Measurements from ENCODE around the gene PGM5.

PGM5 gene

DNA sequence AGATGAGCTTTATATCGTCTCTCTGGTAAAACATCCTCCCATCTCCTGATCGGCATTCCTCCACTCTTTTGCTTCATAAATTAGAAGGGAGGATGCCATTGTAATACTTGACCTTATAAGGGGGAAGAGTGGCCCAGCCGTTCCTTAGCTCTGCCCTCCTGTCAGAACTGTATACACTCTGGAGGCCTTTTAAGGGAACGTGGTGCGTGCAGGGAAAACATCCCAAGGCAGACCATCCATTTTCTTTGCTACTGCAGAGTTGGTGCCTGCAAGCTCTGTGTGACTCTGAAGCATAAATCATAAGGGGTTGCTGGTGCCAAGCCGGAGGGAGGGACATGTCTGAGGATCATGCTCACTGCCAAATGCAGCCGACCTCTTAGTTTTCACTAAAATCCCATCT is 90.4 kb downstream of the PGM5 start:
- H3K4me3 ChIP-seq (ENCODE audit: low read depth, low read length): no peak overlapping the region
- TF ChIP-seq MYC (IDR thresholded peaks at IDR 0.05; ENCODE audit: low read depth, low read length): no peak
- no peak for TF ChIP-seq POLR2A (IDR thresholded peaks at IDR 0.05; ENCODE audit: extremely low read depth, insufficient read length)
- DNase-seq (ENCODE audit: low read depth): no peak

GRCh38 chr9:68447611-68448010 is 91.2 kb downstream of the PGM5 start:
- TF ChIP-seq, protein P1, sequence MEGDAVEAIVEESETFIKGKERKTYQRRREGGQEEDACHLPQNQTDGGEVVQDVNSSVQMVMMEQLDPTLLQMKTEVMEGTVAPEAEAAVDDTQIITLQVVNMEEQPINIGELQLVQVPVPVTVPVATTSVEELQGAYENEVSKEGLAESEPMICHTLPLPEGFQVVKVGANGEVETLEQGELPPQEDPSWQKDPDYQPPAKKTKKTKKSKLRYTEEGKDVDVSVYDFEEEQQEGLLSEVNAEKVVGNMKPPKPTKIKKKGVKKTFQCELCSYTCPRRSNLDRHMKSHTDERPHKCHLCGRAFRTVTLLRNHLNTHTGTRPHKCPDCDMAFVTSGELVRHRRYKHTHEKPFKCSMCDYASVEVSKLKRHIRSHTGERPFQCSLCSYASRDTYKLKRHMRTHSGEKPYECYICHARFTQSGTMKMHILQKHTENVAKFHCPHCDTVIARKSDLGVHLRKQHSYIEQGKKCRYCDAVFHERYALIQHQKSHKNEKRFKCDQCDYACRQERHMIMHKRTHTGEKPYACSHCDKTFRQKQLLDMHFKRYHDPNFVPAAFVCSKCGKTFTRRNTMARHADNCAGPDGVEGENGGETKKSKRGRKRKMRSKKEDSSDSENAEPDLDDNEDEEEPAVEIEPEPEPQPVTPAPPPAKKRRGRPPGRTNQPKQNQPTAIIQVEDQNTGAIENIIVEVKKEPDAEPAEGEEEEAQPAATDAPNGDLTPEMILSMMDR (IDR thresholded peaks at IDR 0.05; ENCODE audit: low read depth, low read length): no peak
- no peak for TF ChIP-seq POLR2A (IDR thresholded peaks at IDR 0.05; ENCODE audit: extremely low read depth, insufficient read length)
- no peak for TF ChIP-seq MYC (IDR thresholded peaks at IDR 0.05; ENCODE audit: low read depth, low read length)
- TF ChIP-seq, protein P2, sequence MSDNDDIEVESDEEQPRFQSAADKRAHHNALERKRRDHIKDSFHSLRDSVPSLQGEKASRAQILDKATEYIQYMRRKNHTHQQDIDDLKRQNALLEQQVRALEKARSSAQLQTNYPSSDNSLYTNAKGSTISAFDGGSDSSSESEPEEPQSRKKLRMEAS (IDR thresholded peaks at IDR 0.05; ENCODE audit: low read depth, low read length): no peak
- no peak for DNase-seq (ENCODE audit: low read depth)
- H3K4me3 ChIP-seq (ENCODE audit: low read depth, low read length): no peak overlapping the region

GRCh38 chr9:68454579-68455334 is 98.3 kb downstream of the PGM5 start:
- TF ChIP-seq MYC (IDR thresholded peaks at IDR 0.05; ENCODE audit: low read depth, low read length) (no peak), POLR2A (IDR thresholded peaks at IDR 0.05; ENCODE audit: extremely low read depth, insufficient read length) (no peak)
- TF ChIP-seq, protein P2 (IDR thresholded peaks at IDR 0.05; ENCODE audit: low read depth, low read length): no peak
- TF ChIP-seq, protein P1 (IDR thresholded peaks at IDR 0.05; ENCODE audit: low read depth, low read length): no peak
- DNase-seq (ENCODE audit: low read depth): no peak
- H3K4me3 ChIP-seq (ENCODE audit: low read depth, low read length): no peak overlapping the region

GRCh38 chr9:68455451-68455850 is 99.0 kb downstream of the PGM5 start:
- TF ChIP-seq, protein P2 (IDR thresholded peaks at IDR 0.05; ENCODE audit: low read depth, low read length): no peak
- no peak for TF ChIP-seq POLR2A (IDR thresholded peaks at IDR 0.05; ENCODE audit: extremely low read depth, insufficient read length)
- no peak for TF ChIP-seq MYC (IDR thresholded peaks at IDR 0.05; ENCODE audit: low read depth, low read length)
- TF ChIP-seq, protein P1 (IDR thresholded peaks at IDR 0.05; ENCODE audit: low read depth, low read length): no peak
- no peak overlapping the region for H3K4me3 ChIP-seq (ENCODE audit: low read depth, low read length)
- no peak for DNase-seq (ENCODE audit: low read depth)

DNA sequence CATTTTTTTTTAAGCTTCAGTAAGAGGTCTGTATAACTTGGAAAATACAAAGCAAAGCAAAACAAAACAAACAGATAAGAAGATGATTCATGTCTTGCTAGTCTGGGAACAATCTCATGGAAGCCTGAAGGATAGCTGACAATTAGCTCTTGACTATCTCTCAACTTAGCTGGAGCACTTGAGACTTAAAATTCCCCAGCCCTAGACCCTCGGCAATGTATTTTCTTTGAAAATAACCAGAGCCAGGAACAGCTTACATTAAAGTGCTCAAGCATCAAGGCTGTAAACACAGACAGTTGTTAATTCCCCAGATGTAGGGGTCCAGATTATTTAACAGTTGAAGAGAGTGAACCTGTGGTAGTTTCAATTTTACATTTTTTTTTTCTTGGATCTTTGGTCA is 101.4 kb downstream of the PGM5 start:
- no peak overlapping the region for H3K4me3 ChIP-seq (ENCODE audit: low read depth, low read length)
- TF ChIP-seq POLR2A (IDR thresholded peaks at IDR 0.05; ENCODE audit: extremely low read depth, insufficient read length) (no peak), MYC (IDR thresholded peaks at IDR 0.05; ENCODE audit: low read depth, low read length) (no peak)
- TF ChIP-seq, protein P1 (IDR thresholded peaks at IDR 0.05; ENCODE audit: low read depth, low read length): no peak
- TF ChIP-seq, protein P2 (IDR thresholded peaks at IDR 0.05; ENCODE audit: low read depth, low read length): no peak
- DNase-seq (ENCODE audit: low read depth): no peak

- H3K4me3 ChIP-seq (ENCODE audit: low read depth, low read length): no peak overlapping the region
- no peak for DNase-seq (ENCODE audit: low read depth)
- TF ChIP-seq, protein P2 (IDR thresholded peaks at IDR 0.05; ENCODE audit: low read depth, low read length): no peak
- TF ChIP-seq, protein P1 (IDR thresholded peaks at IDR 0.05; ENCODE audit: low read depth, low read length): no peak
- no peak for TF ChIP-seq MYC (IDR thresholded peaks at IDR 0.05; ENCODE audit: low read depth, low read length)
- TF ChIP-seq POLR2A (IDR thresholded peaks at IDR 0.05; ENCODE audit: extremely low read depth, insufficient read length): no peak
These were observed 102.5 kb downstream of the PGM5 start for GRCh38 chr9:68458918-68459317.
